ENCODE measurements around the gene ATP8A2.

ATP8A2 gene

GRCh38 chr13:25619897-25620296 lies 248.1 kb downstream of the ATP8A2 start:
- H3K4me3 ChIP-seq (ENCODE audit: low read depth, low read length): no peak overlapping the region
- DNase-seq (ENCODE audit: low read depth): no peak
- TF ChIP-seq MYC (IDR thresholded peaks at IDR 0.05; ENCODE audit: low read depth, low read length) (no peak), POLR2A (IDR thresholded peaks at IDR 0.05; ENCODE audit: extremely low read depth, insufficient read length) (no peak)
- TF ChIP-seq, protein P1, sequence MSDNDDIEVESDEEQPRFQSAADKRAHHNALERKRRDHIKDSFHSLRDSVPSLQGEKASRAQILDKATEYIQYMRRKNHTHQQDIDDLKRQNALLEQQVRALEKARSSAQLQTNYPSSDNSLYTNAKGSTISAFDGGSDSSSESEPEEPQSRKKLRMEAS (IDR thresholded peaks at IDR 0.05; ENCODE audit: low read depth, low read length): no peak
- TF ChIP-seq, protein P2, sequence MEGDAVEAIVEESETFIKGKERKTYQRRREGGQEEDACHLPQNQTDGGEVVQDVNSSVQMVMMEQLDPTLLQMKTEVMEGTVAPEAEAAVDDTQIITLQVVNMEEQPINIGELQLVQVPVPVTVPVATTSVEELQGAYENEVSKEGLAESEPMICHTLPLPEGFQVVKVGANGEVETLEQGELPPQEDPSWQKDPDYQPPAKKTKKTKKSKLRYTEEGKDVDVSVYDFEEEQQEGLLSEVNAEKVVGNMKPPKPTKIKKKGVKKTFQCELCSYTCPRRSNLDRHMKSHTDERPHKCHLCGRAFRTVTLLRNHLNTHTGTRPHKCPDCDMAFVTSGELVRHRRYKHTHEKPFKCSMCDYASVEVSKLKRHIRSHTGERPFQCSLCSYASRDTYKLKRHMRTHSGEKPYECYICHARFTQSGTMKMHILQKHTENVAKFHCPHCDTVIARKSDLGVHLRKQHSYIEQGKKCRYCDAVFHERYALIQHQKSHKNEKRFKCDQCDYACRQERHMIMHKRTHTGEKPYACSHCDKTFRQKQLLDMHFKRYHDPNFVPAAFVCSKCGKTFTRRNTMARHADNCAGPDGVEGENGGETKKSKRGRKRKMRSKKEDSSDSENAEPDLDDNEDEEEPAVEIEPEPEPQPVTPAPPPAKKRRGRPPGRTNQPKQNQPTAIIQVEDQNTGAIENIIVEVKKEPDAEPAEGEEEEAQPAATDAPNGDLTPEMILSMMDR (IDR thresholded peaks at IDR 0.05; ENCODE audit: low read depth, low read length): no peak

DNA sequence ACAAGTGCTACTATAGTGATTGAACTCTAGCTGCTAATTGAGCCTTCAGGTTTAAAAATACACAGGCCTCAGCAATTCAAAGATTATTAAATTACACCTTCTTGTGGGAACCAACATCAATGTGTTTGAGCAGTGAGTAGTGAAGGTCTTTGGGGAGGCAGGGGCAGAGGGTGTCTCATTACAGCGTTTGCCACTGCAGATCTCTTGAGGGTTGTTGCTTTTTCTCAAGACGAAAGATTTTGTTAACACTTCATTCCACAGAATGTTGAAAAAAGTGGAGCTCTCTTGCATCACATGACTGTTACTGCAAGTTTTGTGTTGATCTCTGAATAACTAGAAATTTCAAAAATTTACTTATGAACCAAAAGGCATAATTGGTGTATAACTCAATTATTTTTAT lies 253.6 kb downstream of the ATP8A2 start:
- no peak overlapping the region for H3K4me3 ChIP-seq (ENCODE audit: low read depth, low read length)
- no peak for TF ChIP-seq MYC (IDR thresholded peaks at IDR 0.05; ENCODE audit: low read depth, low read length)
- TF ChIP-seq, protein P2 (IDR thresholded peaks at IDR 0.05; ENCODE audit: low read depth, low read length): no peak
- TF ChIP-seq, protein P1 (IDR thresholded peaks at IDR 0.05; ENCODE audit: low read depth, low read length): no peak
- no peak for DNase-seq (ENCODE audit: low read depth)

DNA sequence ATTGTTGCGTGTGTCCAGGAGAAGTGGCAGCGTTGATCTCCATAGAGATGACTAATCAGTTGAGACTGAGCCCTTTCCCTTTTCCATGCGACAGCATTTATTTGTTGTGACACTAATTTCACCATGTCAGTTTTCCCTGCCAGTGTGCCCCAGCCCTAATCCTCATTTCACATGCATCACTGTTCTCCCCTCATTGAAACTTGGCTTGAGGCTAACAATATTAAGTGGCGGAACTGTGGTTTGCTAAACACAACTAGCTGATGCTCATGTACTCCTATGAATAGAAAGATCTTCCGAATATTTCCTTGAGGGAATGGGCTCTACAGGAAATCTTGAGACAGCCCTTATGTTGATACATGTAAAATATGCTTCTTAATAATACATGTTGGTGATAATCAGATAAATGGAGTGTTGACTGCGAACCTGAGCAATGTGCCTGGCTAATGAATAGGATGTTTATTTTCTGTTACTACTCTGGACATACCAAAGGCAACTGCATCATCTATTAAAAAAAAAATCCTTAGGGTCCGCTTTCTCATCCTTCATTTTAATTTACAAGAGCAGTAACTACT lies 258.6 kb downstream of the ATP8A2 start:
- H3K4me3 ChIP-seq (ENCODE audit: low read depth, low read length): no peak overlapping the region
- no peak for DNase-seq (ENCODE audit: low read depth)

DNA sequence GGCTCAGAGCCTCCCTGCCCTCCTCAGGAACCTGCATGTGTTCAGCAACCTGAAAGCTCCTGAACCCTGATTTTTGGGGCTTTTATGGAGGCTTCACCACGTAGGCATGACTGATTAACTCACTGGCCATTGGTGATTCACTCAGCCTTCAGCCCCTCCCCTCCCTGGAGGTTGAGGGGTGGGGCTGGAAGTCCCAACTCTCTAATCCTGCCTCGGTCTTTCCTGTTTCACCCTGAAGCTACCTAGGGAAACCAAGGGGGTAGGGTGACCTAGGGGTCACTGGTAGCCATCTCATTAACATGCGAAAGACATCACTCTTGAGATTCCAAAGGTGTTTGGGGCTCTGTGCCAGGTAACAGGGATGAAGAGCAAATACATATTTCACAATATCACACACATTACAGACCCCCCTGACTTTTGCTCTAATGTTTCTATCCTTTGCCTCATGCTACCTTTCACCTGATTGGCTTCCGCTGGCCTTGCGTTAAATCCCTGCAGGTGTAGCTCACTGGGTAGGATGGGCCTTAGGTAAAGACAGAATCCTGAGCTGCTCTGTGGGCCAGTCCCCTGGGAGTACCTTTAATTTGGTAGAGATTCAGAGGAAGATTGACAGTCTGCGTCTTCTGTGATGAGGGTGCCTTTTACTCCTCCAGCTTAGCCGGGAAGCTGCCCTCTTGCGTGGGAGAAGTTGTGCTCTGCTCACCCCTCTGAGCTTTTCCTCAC lies 260.6 kb downstream of the ATP8A2 start:
- H3K4me3 ChIP-seq (ENCODE audit: low read depth, low read length): no peak overlapping the region
- TF ChIP-seq, protein P2 (IDR thresholded peaks at IDR 0.05; ENCODE audit: low read depth, low read length): no peak
- no peak for DNase-seq (ENCODE audit: low read depth)

More for the DNA sequence above, 258.6 kb downstream of the ATP8A2 start:
- TF ChIP-seq MYC (IDR thresholded peaks at IDR 0.05; ENCODE audit: low read depth, low read length) (no peak), POLR2A (IDR thresholded peaks at IDR 0.05; ENCODE audit: extremely low read depth, insufficient read length) (no peak)
- TF ChIP-seq, protein P2 (IDR thresholded peaks at IDR 0.05; ENCODE audit: low read depth, low read length): no peak
- TF ChIP-seq, protein P1 (IDR thresholded peaks at IDR 0.05; ENCODE audit: low read depth, low read length): no peak

- no peak for TF ChIP-seq POLR2A (IDR thresholded peaks at IDR 0.05; ENCODE audit: extremely low read depth, insufficient read length)
- TF ChIP-seq, protein P2 (IDR thresholded peaks at IDR 0.05; ENCODE audit: low read depth, low read length): no peak
- TF ChIP-seq, protein P1 (IDR thresholded peaks at IDR 0.05; ENCODE audit: low read depth, low read length): no peak
- TF ChIP-seq MYC (IDR thresholded peaks at IDR 0.05; ENCODE audit: low read depth, low read length): no peak
- no peak for DNase-seq (ENCODE audit: low read depth)
- H3K4me3 ChIP-seq (ENCODE audit: low read depth, low read length): no peak overlapping the region
These were observed 261.3 kb downstream of the ATP8A2 start for GRCh38 chr13:25633093-25633492.

All from NB4 (cell line).